Measurements from ENCODE around the gene DAD1. TPM values are rescaled to one million over a fixed set of nuclear protein-coding genes. Genes with fewer than 3 reads are reported as not detected.

The DAD1 gene
- total RNA-seq, 2 donors from 2014 or later = 147 to 221 TPM

DNA sequence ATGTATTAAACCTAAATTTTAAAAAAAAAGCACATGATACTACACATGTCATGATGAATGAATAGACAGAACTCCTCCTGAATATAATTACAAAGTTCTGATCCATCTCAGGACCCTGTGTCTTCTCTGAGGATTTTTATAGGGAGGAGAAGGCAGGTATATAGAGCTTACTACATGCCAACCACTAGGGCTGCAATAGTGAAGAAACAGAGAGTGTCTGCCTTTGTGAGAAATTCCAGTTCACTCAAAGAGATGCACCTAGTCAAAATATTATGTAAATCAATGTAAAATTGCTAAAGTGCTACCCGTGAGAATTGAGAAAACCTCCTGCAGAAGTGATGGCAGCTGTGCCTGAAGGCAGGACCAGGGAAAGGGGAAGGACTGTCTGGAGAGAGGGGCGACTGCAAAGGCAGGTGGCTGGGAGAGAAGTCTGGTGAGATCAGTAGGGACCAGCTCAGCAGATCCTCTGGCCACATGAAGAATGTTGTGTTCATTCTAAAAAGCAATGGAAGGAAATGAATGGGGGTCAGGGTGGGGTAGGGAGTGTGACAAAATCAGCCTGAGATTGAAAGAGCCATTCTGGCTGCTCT is 24.2 kb upstream of the DAD1 start:
- Mint-ChIP-seq H3K36me3 (peaks cover 5% of the 10 kb centered on the region), H3K9me3 (no peaks in the 10 kb centered on the region), H3K4me3 (no peak overlapping the region), H3K27me3 (no peaks in the 10 kb centered on the region), H3K4me1 (ENCODE audit: low read depth in 2 of 2) (no peaks in the 10 kb centered on the region), H3K27ac (no peak overlapping the region)
- DNase-seq (ENCODE audit: low spot score) = no peak
- no peak for ATAC-seq

DNA sequence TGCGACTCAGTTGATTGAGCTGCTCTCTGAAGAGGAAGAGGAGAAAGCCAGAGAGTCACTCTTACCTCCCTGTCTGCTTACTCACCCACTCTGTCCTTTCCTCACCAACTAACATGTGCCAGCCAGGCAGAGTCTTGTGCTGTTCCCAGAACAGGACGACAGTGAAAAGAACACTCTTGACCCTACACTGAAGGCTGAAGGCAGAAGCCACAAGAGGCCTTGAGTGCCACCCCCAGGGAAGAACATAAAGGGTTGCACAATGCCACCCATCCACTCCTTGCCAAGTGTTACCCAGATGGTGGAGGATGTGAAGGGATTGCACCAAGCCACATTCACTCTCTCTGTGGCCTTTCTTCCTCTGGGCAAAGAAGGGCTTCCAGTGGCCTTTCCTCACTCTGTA is 21.9 kb upstream of the DAD1 start:
- Mint-ChIP-seq H3K4me1 (ENCODE audit: low read depth in 2 of 2) (no peaks in the 10 kb centered on the region), H3K27ac (no peak overlapping the region), H3K36me3 (peaks cover 5% of the 10 kb centered on the region), H3K9me3 (no peaks in the 10 kb centered on the region), H3K27me3 (no peaks in the 10 kb centered on the region), H3K4me3 (no peak overlapping the region)
- DNase-seq (ENCODE audit: low spot score) = no peak
- ATAC-seq = no peak

DNA sequence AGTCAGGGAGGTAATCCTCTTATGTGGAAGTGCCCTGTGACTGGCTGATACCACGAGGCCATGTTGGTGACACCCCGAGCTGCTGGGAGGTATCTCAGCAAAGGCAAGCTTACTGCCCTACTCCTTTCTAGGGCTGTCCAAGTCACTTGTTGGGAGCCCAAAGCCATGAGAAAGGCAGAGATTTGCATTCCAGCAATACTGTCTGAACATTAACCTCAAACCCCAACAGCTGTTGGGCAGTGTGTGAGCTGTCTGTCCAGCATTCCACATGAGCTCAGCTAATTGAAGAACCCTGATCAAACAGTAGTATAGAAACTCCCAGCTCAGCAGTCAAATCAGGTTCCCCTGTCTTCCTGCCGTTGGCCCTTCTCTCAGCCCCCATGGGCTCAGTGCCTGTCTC is 18.3 kb upstream of the DAD1 start:
- peaks cover 19% of the 10 kb centered on the region for H3K36me3 Mint-ChIP-seq
- no peak for DNase-seq (ENCODE audit: low spot score)

DNA sequence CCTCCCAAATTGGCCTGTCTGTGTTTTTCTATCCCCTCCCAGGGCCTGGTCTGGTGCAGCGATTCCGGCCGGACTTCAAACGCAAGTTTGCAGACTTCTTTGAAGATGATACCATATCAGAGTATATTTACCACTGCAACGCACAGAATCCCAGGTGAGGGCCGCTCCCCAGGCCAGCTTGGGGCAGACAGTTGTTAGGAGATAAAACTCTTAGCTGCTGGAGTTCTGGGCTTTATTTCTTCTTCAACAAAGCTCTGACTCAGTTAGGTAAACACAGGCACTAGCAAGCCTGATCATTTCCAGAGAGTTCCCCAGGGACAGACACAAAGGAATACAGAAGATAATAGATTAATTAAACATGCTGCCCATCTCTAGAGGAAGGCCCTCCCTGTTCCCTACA is 17.4 kb upstream of the DAD1 start:
- ATAC-seq (no peak), DNase-seq (ENCODE audit: low spot score) (no peak)
- peaks cover 11 to 13% of the 10 kb centered on the region in 2 donors for H3K4me1 Mint-ChIP-seq (ENCODE audit: low read depth in 2 of 2)
- H3K27me3 Mint-ChIP-seq = no peaks in the 10 kb centered on the region
- no peak overlapping the region for H3K4me3 Mint-ChIP-seq
- peaks cover 24% of the 10 kb centered on the region for H3K36me3 Mint-ChIP-seq
- no peak overlapping the region for H3K27ac Mint-ChIP-seq
- no peaks in the 10 kb centered on the region for H3K9me3 Mint-ChIP-seq

More for the DNA sequence above, 18.3 kb upstream of the DAD1 start:
- Mint-ChIP-seq H3K4me1 (ENCODE audit: low read depth in 2 of 2) (peaks cover 2 to 6% of the 10 kb centered on the region in 2 donors), H3K4me3 (no peak overlapping the region), H3K27ac (peak overlapping the region in 1 of 2 donors; percentile 11), H3K9me3 (no peaks in the 10 kb centered on the region), H3K27me3 (no peaks in the 10 kb centered on the region)
- no peak for ATAC-seq

DNA sequence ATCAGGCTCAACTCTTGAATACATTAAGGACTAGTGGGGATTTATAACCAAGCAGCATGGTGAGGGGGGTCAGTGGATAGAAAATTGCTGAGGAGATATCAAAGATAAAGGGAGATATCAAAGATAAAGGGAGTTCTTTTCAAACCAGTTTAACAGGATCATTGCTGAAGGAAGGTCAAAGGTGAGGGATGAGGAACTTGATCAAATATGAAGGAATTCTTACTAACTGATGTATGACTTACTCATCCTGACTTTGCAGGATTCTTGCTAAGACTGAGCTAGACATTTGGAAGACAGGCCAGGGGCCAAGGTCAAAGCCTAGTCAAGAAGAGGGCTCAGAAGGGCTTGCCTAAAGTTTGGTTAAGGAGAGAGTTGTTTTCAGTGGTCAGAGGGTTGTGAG is 13.8 kb upstream of the DAD1 start:
- Mint-ChIP-seq H3K4me3 (no peak overlapping the region), H3K27me3 (no peaks in the 10 kb centered on the region), H3K9me3 (no peaks in the 10 kb centered on the region), H3K36me3 (peaks cover 20% of the 10 kb centered on the region), H3K27ac (peak overlapping the region in 1 of 2 donors; percentile 11), H3K4me1 (ENCODE audit: low read depth in 2 of 2) (peaks cover 36 to 38% of the 10 kb centered on the region in 2 donors)
- ATAC-seq (no peak), DNase-seq (ENCODE audit: low spot score) (no peak)

DNA sequence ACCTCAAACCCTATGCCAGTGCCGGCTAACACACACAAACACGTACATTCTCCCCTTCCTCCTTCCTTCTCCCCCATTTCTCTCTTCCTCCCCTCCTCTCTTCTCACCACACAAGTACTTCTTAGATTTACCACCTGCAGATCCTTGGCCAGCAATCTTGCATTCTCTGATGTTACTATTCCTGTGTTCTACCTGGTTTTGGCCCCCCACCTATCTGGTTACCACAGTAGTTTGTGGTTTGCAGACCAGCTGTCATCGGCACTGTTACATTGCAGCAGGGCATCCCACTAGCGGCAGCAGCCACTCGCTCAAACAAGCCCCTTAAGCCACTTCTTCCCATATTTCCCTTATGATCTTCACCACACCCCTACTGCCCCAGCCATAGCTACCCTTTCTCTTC is 13.0 kb upstream of the DAD1 start:
- Mint-ChIP-seq H3K27me3 (no peaks in the 10 kb centered on the region), H3K9me3 (no peaks in the 10 kb centered on the region), H3K36me3 (peaks cover 20% of the 10 kb centered on the region), H3K4me3 (no peak overlapping the region), H3K4me1 (ENCODE audit: low read depth in 2 of 2) (peaks cover 36 to 41% of the 10 kb centered on the region in 2 donors), H3K27ac (peak overlapping the region; percentile 11 to 28)
- no peak for DNase-seq (ENCODE audit: low spot score)
- ATAC-seq = no peak

DNA sequence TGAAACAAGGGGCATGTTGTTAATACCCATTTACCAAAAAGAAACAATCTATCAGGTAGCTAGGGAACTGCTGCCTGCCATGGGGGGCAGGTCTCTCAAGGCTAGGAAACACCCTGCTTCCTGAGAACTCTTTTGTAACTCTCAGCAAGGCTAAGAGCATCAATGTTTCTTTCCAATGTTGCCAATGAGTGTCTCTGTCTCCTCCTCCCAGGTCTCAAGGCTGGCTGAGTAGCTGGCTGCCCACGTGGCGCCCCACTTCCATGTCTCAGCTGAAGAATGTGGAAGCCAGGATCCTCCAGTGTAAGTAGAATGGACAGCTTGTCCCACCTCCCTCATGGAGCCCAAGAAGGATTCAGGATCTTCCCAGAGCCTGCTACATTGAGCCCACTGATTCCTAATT is 12.4 kb upstream of the DAD1 start:
- Mint-ChIP-seq H3K4me1 (ENCODE audit: low read depth in 2 of 2) (peaks cover 36 to 41% of the 10 kb centered on the region in 2 donors), H3K9me3 (no peaks in the 10 kb centered on the region), H3K27ac (peak overlapping the region in 1 of 2 donors; percentile 28), H3K27me3 (no peaks in the 10 kb centered on the region), H3K36me3 (peaks cover 20% of the 10 kb centered on the region), H3K4me3 (no peak overlapping the region)
- no peak for ATAC-seq
- no peak for DNase-seq (ENCODE audit: low spot score)

DNA sequence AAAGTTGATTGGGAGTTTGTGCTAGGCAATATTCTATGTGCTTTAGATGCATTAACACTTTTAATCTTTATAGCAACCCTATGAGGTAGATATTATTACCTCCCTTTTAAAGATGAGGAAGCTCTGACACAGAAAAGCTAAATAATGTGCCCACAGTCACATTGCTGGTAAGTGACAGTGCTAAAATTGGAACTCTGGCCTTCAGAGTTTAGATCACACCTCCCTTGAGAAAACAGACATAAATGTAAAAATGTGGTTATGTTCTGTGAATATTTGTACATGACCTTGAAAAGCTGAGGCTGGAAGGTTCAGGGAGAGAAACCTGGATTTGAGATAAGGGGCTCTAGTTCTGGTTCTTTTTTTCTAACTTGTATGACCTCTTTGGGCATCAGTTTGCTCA is 11.0 kb upstream of the DAD1 start:
- peak overlapping the region; percentile 80 to 90 for H3K27ac Mint-ChIP-seq
- H3K27me3 Mint-ChIP-seq = peaks cover under 1 to 4% of the 10 kb centered on the region in 2 donors
- ATAC-seq (no peak), DNase-seq (ENCODE audit: low spot score) (no peak)
- no peaks in the 10 kb centered on the region for H3K9me3 Mint-ChIP-seq
- H3K4me1 Mint-ChIP-seq (ENCODE audit: low read depth in 2 of 2) = peaks cover 36 to 41% of the 10 kb centered on the region in 2 donors
- H3K36me3 Mint-ChIP-seq = peaks cover 16% of the 10 kb centered on the region
- peak overlapping the region; percentile 98 for H3K4me3 Mint-ChIP-seq

DNA sequence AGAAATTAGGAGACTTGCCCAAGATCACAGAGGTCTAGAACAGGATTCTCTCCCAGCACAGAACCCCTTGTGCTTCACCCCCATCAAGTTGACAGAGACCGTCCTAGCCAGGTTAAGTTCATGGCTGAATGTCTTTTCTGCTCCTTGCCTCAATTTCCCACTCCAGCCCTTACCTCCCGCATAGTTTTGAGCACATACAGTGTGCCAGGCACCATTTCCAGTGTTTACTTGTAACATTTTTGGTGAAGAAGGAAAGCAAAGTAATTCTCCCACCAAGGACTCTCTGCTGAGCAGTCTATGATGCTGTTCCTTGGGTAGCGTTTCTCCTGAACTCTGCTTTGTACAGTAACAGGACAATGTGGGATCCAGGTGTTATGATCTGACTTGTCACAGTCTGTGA is 10.3 kb upstream of the DAD1 start:
- Mint-ChIP-seq H3K9me3 (no peaks in the 10 kb centered on the region), H3K36me3 (peaks cover 15% of the 10 kb centered on the region), H3K4me1 (ENCODE audit: low read depth in 2 of 2) (peaks cover 36 to 41% of the 10 kb centered on the region in 2 donors), H3K4me3 (peak overlapping the region; percentile 98), H3K27ac (peak overlapping the region; percentile 80 to 90), H3K27me3 (peaks cover 7 to 9% of the 10 kb centered on the region in 2 donors)
- no peak for ATAC-seq
- DNase-seq (ENCODE audit: low spot score) = no peak

DNA sequence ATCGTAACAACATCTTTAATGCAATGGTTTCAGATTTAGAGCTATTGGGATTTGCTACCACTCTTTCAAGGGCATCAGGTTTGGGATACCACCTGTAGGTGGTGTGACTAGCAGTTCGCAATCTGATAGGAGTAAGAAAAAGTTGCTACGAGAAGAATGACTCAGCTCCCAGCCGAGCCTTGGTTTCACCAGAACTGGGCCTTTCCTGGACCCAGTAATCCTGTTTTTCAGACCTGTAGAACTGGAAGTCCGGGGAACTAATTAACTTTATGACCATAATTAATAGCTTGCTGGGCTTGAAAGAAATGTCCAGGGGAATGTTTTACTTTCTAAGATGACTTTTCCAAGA is 9.8 kb upstream of the DAD1 start:
- ATAC-seq = peak; percentile 78 to 80
- peak overlapping the region; percentile 80 to 90 for H3K27ac Mint-ChIP-seq
- H3K4me3 Mint-ChIP-seq = peak overlapping the region; percentile 98
- H3K4me1 Mint-ChIP-seq (ENCODE audit: low read depth in 2 of 2) = peaks cover 36 to 41% of the 10 kb centered on the region in 2 donors
- peaks cover 8 to 12% of the 10 kb centered on the region in 2 donors for H3K27me3 Mint-ChIP-seq
- no peak for DNase-seq (ENCODE audit: low spot score)
- no peaks in the 10 kb centered on the region for H3K9me3 Mint-ChIP-seq
- peaks cover 15% of the 10 kb centered on the region for H3K36me3 Mint-ChIP-seq

DNA sequence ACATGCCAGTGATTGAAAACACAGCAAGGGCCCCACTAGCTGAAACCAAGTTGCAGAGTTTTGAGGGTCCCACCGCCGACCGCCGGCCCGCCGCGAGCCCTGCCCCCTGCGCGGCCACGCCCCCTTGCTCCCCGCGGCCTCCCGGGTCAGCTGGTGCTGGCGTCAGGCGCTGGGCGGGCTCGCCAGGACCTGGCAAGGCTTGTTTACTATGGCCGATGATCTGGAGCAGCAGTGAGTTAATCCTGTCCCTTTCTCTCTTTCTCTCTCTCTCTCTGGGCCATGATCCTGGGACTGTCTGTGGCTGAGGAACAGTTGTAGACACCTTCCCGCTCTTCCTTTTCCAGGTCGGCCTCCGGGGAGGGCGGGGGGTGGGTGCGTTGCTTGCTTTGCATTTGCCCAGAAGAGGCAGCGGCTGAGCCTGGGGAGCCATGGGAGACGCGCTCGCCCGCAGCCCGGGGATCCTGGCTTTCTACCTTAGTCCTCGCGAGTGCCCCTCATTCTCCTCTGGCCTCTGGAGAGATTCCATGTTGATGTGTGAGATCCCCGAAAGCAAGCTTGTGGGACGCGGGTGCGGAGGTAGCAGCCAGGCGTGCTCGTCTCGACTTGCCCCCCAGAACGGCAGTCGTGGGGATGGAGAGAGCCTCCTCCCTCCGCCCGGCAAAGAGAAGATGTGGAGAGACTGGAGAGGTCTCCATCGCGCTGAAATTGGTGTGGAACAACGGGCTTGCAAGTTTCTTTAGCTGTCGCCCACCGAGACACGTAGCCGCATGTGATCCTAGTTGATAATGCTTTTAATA is 9.3 kb upstream of the DAD1 start, which contains the start of gene ABHD4:
TSS of gene ABHD4 (plus strand) at position 202 of the 797 bp plus-strand sequence. CDS start at position 209, 7 bp downstream.
- H3K27ac Mint-ChIP-seq = peak within 1 kb of the TSS; percentile 80 to 90
- H3K27me3 Mint-ChIP-seq = peaks cover 13 to 15% of the 10 kb centered on the region in 2 donors
- peak within 1 kb of the TSS; percentile 98 for H3K4me3 Mint-ChIP-seq
- peaks cover 36 to 41% of the 10 kb centered on the region in 2 donors for H3K4me1 Mint-ChIP-seq (ENCODE audit: low read depth in 2 of 2)
- peak; percentile 75 for DNase-seq (ENCODE audit: low spot score)
- ATAC-seq = peak; percentile 90 to 94
- no peaks in the 10 kb centered on the region for H3K9me3 Mint-ChIP-seq
- peaks cover 15% of the 10 kb centered on the region for H3K36me3 Mint-ChIP-seq

DNA sequence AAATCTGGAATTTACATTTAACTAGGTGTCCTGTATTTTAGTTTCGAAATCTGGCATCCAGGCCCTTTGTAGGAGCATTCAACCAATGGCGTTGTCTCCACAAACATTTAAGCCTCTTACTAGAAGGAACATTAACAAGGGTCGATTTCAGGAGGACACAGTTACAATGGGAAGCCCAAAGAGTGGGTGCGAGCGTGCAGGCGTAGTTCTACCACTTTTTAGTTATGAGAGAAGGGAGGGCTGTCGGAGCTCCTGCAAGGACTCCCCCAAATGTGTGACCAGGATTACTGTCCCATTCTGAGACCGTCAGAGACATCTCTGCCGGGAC is 8.7 kb upstream of the DAD1 start:
- Mint-ChIP-seq H3K4me3 (peak overlapping the region; percentile 98), H3K36me3 (peaks cover 10% of the 10 kb centered on the region), H3K27me3 (peaks cover 17 to 18% of the 10 kb centered on the region in 2 donors), H3K4me1 (ENCODE audit: low read depth in 2 of 2) (peaks cover 36 to 38% of the 10 kb centered on the region in 2 donors), H3K9me3 (no peaks in the 10 kb centered on the region), H3K27ac (peak overlapping the region; percentile 80 to 90)
- DNase-seq (ENCODE audit: low spot score) (no peak), ATAC-seq (no peak)

DNA sequence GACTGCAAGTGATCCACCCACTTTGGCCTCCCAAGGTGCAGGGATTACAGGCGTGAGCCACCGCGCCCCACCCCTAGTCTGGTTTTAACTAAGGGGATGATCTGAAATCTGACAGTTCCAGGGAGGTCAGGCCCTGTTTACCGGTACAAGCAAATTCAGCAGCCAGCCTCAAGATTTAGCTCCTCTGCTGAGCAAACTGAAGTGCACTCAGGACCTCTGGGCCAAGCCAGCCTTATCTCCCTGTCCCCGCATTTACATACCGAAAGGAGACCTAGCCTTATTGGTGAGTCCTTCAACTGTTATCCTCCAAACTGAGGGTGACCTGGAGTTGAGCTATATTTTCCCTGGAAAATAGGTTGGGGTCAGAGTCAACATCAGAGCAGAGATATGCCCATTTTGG is 8.2 kb upstream of the DAD1 start:
- peaks cover 33 to 35% of the 10 kb centered on the region in 2 donors for H3K4me1 Mint-ChIP-seq (ENCODE audit: low read depth in 2 of 2)
- peak overlapping the region in 1 of 2 donors; percentile 90 for H3K27ac Mint-ChIP-seq
- peaks cover 17 to 20% of the 10 kb centered on the region in 2 donors for H3K27me3 Mint-ChIP-seq
- H3K36me3 Mint-ChIP-seq = peaks cover 5% of the 10 kb centered on the region
- ATAC-seq = no peak
- no peaks in the 10 kb centered on the region for H3K9me3 Mint-ChIP-seq
- no peak for DNase-seq (ENCODE audit: low spot score)
- peak overlapping the region; percentile 98 for H3K4me3 Mint-ChIP-seq

DNA sequence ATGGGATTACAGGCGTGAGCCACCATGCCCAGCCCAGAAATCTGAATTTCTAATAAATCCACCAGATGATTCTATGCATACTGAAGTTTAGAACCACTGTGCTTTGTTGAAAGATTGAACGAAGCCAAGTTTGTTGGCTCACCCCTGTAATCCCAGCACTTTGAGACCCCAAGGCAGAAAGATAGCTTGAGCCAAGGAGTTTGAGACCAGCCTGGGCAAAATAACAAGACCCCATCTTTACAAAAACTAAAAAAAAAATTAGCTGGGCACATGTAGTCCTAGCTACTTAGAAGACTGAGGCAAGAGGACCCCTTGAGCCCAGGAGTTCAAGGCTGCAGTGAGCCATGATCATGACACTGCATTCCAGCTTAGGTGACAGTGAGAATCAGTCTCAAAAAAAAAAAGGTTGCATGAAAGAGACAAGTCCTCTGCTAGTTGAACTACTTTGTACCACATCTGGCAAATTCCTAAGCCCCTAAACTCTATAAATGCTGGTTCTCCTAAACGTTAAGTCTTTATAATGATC is 7.4 kb upstream of the DAD1 start:
- ATAC-seq (no peak), DNase-seq (ENCODE audit: low spot score) (no peak)
- Mint-ChIP-seq H3K36me3 (no peaks in the 10 kb centered on the region), H3K27ac (no peak overlapping the region), H3K9me3 (no peaks in the 10 kb centered on the region), H3K27me3 (peaks cover 17 to 20% of the 10 kb centered on the region in 2 donors), H3K4me3 (no peak overlapping the region), H3K4me1 (ENCODE audit: low read depth in 2 of 2) (peaks cover 25 to 27% of the 10 kb centered on the region in 2 donors)

All from natural killer cell treated with Interleukin-12 subunit alpha and Interleukin-12 subunit beta and Interleukin-15 and Interleukin-18, amount 100 ng/mL, for 72 hours (primary cell).